RWPE2 (cell line): ENCODE data around the gene QRICH1.

Experiments used
- ATAC-seq: fragments of 200-7000 bp; cut with Tn5 transposase; 3 replicates; pipeline ENCODE4 v1.9.1; 2021; ENCODE audit warnings: low read depth
- DNase-seq: peaks from one replicate; pipeline ENCODE4 v3.0.0-alpha.2; 2020; ENCODE audit warnings: low spot score
- H3K27ac ChIP-seq: fragments of 450-650 bp; 2 replicates; pipeline ENCODE4 v1.5.1; 2017; ENCODE audit warnings: mild to moderate bottlenecking; ENCODE audit not compliant: poor library complexity, severe bottlenecking
- H3K27me3 ChIP-seq: fragments of 250-450 bp; sonication (Bioruptor Pico); 2 replicates; pipeline ENCODE4 v1.5.1; 2021; ENCODE audit warnings: mild to moderate bottlenecking, moderate library complexity; ENCODE audit not compliant: insufficient read depth, poor library complexity, severe bottlenecking
- H3K36me3 ChIP-seq: fragments of 250-450 bp; sonication (Bioruptor Pico); 2 replicates; pipeline ENCODE4 v1.5.1; 2020; ENCODE audit warnings: low read depth, mild to moderate bottlenecking, moderate library complexity
- H3K4me1 ChIP-seq: fragments of 250-450 bp; sonication (Bioruptor Pico); 2 replicates; pipeline ENCODE4 v1.5.1; 2021; ENCODE audit warnings: mild to moderate bottlenecking, moderate library complexity; ENCODE audit not compliant: insufficient read depth, poor library complexity, severe bottlenecking
- H3K4me3 ChIP-seq: fragments of 250-450 bp; sonication (Bioruptor Pico); 2 replicates; pipeline ENCODE4 v1.5.1; 2021; ENCODE audit warnings: mild to moderate bottlenecking, moderate library complexity; ENCODE audit not compliant: severe bottlenecking
- H3K9me3 ChIP-seq: fragments of 250-450 bp; sonication (Bioruptor Pico); 2 replicates; pipeline ENCODE4 v1.5.1; 2021; ENCODE audit warnings: mild to moderate bottlenecking, moderate library complexity; ENCODE audit not compliant: severe bottlenecking
- TF ChIP-seq, protein P1 (sequence below): fragments of 450-650 bp; IDR thresholded peaks from one replicate; pipeline ENCODE4 v1.5.1; 2017; ENCODE audit warnings: mild to moderate bottlenecking, moderate library complexity; ENCODE audit not compliant: poor library complexity, severe bottlenecking

QRICH1 gene

DNA sequence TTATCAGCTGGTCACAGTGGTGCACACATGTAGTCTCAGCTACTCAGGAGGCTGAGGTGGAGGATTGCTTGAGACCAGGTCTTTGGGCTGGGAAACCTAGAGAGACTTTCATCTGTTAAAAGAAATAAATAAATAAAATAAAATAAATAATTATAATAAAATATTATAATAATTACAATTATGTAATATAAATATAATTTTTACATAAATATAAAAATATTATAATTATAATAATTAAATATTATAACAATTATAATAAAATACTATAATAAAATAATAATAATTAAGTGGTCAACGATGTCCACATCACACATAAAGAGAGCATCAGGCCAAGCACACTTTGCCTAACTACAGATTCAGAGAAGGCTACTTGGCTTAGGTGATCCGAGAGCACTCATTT lies 14.6 kb downstream of the QRICH1 start:
- DNase-seq (no peak), ATAC-seq (no peak)
- H3K36me3 ChIP-seq: peaks cover 54% of the 10 kb centered on the region
- no peak overlapping the region for H3K27ac ChIP-seq
- no peaks in the 10 kb centered on the region for H3K27me3 ChIP-seq
- H3K4me1 ChIP-seq: peaks cover 10% of the 10 kb centered on the region
- no peaks in the 10 kb centered on the region for H3K9me3 ChIP-seq
- no peak overlapping the region for H3K4me3 ChIP-seq
- TF ChIP-seq, protein P1, sequence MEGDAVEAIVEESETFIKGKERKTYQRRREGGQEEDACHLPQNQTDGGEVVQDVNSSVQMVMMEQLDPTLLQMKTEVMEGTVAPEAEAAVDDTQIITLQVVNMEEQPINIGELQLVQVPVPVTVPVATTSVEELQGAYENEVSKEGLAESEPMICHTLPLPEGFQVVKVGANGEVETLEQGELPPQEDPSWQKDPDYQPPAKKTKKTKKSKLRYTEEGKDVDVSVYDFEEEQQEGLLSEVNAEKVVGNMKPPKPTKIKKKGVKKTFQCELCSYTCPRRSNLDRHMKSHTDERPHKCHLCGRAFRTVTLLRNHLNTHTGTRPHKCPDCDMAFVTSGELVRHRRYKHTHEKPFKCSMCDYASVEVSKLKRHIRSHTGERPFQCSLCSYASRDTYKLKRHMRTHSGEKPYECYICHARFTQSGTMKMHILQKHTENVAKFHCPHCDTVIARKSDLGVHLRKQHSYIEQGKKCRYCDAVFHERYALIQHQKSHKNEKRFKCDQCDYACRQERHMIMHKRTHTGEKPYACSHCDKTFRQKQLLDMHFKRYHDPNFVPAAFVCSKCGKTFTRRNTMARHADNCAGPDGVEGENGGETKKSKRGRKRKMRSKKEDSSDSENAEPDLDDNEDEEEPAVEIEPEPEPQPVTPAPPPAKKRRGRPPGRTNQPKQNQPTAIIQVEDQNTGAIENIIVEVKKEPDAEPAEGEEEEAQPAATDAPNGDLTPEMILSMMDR: no peak

DNA sequence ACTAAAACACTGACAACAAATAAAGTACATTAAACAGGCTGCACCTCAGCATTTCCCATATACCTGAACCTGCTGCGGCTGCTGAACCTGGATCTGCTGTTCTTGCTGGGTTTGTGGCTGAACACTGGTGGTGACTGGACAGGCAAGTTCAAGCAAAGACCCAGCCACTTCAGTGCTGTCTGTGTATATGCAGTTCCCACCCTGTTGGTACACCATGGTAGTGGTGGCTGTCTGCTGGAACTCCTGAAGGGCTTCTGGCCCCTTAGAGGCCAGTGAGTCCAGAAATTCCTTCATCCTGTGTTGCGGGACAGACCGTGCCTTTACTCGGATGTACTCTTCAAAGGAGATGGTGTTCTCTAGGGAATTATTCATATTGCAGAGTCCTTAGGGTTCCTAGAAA lies 17.2 kb downstream of the QRICH1 start:
- peak; percentile 27; the same call in 1 of the 3 replicates for ATAC-seq
- H3K36me3 ChIP-seq: peaks cover 74% of the 10 kb centered on the region
- DNase-seq: no peak

DNA sequence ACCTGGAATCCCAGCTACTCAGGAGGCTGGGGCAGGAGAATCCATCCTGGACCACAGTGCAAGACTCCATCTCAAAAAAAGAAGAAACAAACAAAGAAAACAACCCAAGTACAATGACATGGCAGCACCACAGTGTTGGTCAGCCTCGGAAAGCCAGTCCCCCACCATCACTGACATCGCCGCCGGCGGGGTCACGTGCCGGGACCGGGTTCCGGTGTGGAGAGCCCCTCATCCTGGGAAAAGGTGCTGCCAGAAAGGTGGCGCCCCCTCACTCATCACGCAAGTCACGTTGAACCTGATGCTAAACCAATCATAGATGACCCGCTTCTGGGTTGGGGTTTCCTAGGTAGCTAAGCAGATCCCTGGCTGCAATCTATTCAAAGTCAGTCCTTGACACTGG lies 17.8 kb downstream of the QRICH1 start:
- ATAC-seq (no peak), DNase-seq (no peak)
- Histone ChIP-seq H3K4me1 (no peaks in the 10 kb centered on the region), H3K36me3 (peaks cover 79% of the 10 kb centered on the region), H3K9me3 (no peaks in the 10 kb centered on the region), H3K4me3 (no peak overlapping the region), H3K27me3 (no peaks in the 10 kb centered on the region), H3K27ac (no peak overlapping the region)
- TF ChIP-seq, protein P1: no peak

More for the DNA sequence above, 17.2 kb downstream of the QRICH1 start:
- H3K9me3 ChIP-seq: no peaks in the 10 kb centered on the region
- H3K27ac ChIP-seq: no peak overlapping the region
- no peak overlapping the region for H3K4me3 ChIP-seq
- TF ChIP-seq, protein P1: no peak
- H3K4me1 ChIP-seq: peaks cover 4% of the 10 kb centered on the region
- H3K27me3 ChIP-seq: no peaks in the 10 kb centered on the region

DNA sequence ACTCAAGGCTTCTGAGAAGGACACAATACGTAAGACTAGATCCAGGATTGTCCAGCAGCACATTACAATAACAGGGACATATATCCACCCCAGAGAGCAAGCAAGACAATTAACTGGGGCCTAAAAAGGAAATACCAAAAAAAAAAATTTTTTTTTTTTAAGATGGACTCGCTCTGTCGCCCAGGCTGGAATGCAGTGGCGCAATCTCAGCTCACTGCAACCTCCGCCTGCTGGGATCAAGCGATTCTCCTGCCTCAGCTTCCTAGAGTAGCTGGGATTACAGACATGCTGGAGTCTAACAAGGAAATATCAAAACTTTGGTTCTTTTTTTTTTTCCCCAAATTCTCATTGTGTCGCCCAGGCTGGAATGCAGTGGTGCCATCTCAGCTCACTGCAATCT lies 35.9 kb downstream of the QRICH1 start:
- no peak overlapping the region for H3K4me3 ChIP-seq
- no peak overlapping the region for H3K27ac ChIP-seq
- no peaks in the 10 kb centered on the region for H3K9me3 ChIP-seq
- TF ChIP-seq, protein P1: no peak
- DNase-seq (no peak), ATAC-seq (no peak)
- no peaks in the 10 kb centered on the region for H3K27me3 ChIP-seq
- H3K36me3 ChIP-seq: peaks cover 64% of the 10 kb centered on the region
- H3K4me1 ChIP-seq: no peaks in the 10 kb centered on the region

DNA sequence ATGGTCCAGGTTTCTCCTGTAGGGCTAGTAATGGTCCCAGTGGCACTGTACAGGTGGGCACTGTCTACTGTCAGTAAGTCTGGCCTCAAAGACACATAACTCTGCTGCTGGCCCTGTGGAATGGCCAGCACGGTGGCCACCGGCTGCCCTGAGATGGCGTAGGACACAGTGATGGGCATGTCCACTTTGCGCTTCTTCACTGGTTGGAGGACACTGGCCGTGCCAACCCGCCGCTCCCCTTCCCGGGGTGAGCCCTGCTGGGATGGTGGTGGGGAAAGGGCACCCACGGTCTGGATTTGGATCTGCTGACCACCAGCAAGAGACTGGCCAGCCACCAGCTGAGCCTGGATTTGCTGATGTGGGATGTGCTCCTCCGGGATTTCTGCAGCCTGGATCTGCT lies 36.6 kb downstream of the QRICH1 start:
- ATAC-seq (no peak), DNase-seq (no peak)
- no peak overlapping the region for H3K27ac ChIP-seq
- no peaks in the 10 kb centered on the region for H3K9me3 ChIP-seq
- H3K27me3 ChIP-seq: no peaks in the 10 kb centered on the region
- peaks cover 69% of the 10 kb centered on the region for H3K36me3 ChIP-seq
- H3K4me1 ChIP-seq: no peaks in the 10 kb centered on the region
- TF ChIP-seq, protein P1: no peak
- no peak overlapping the region for H3K4me3 ChIP-seq
